NCI-H1048 (cell line): ENCODE measurements around the gene EIF4E2.

ENCODE experiments used
- DNase-seq: peaks from one replicate; lab custom pipeline; 2025; lab: John Stamatoyannopoulos, UW

Gene EIF4E2

GRCh38 chr2:232538671-232539070 lies 11.8 kb upstream of the EIF4E2 start:
- DNase-seq: no peak

GRCh38 chr2:232539298-232540231 lies 10.9 kb upstream of the EIF4E2 start, which contains the start of gene CHRNG:
Gene CHRNG (plus strand): TSS chr2:232539692. CDS start chr2:232539748, 56 bp downstream.
- no peak for DNase-seq

GRCh38 chr2:232540441-232541041 lies 9.9 kb upstream of the EIF4E2 start:
- no peak for DNase-seq

- DNase-seq: no peak
These were observed 9.1 kb upstream of the EIF4E2 start for GRCh38 chr2:232541195-232541960.

GRCh38 chr2:232541961-232542714 lies 8.4 kb upstream of the EIF4E2 start:
- no peak for DNase-seq

- no peak for DNase-seq
These were observed 7.6 kb upstream of the EIF4E2 start for GRCh38 chr2:232542715-232543467.

GRCh38 chr2:232543491-232543890 lies 7.0 kb upstream of the EIF4E2 start:
- no peak for DNase-seq

GRCh38 chr2:232543928-232544631 lies 6.4 kb upstream of the EIF4E2 start:
- DNase-seq: no peak

GRCh38 chr2:232544674-232545073 lies 5.8 kb upstream of the EIF4E2 start:
- no peak for DNase-seq

- no peak for DNase-seq
These were observed 4.7 kb upstream of the EIF4E2 start for GRCh38 chr2:232545511-232546375.

- DNase-seq: no peak
These were observed 2.5 kb upstream of the EIF4E2 start for GRCh38 chr2:232547991-232548390.

- no peak for DNase-seq
These were observed 685 bp upstream of the EIF4E2 start for GRCh38 chr2:232549655-232550353.

GRCh38 chr2:232551250-232551638 lies 755 bp downstream of the EIF4E2 start:
- no peak for DNase-seq

GRCh38 chr2:232551776-232552175 lies 1.3 kb downstream of the EIF4E2 start:
- DNase-seq: no peak

- no peak for DNase-seq
These were observed 5.9 kb downstream of the EIF4E2 start for GRCh38 chr2:232556426-232556825.

- DNase-seq: no peak
These were observed 12.1 kb downstream of the EIF4E2 start for GRCh38 chr2:232562515-232563151.

- no peak for DNase-seq
These were observed 13.1 kb downstream of the EIF4E2 start for GRCh38 chr2:232563580-232563979.

GRCh38 chr2:232567721-232568120 lies 17.2 kb downstream of the EIF4E2 start:
- no peak for DNase-seq
